Suprapubic skin (tissue), 4 donors: ENCODE measurements around the gene EYS.

Source experiments
- EP300 ChIP-seq: sonication (generic); formaldehyde crosslinking; IDR thresholded peaks from one replicate; pipeline ENCODE4 v1.6.1; 2017; ENCODE audit warnings: antibody characterized with exemption
- POLR2A ChIP-seq, 2 donors: fragments of 450-650 bp; IDR thresholded peaks; one replicate each; pipeline ENCODE4 v1.6.1; 2017; ENCODE audit warnings: antibody characterized with exemption in 2 of 2, mild to moderate bottlenecking in 2 of 2, moderate library complexity in 2 of 2
- POLR2AphosphoS5 ChIP-seq, 3 donors: sonication (generic); formaldehyde crosslinking; IDR thresholded peaks; one replicate each; pipeline ENCODE4 v1.6.1; 2017; ENCODE audit warnings: antibody characterized with exemption in 3 of 3
- TF ChIP-seq, protein P1 (sequence below), 2 donors: fragments of 200-600 bp in 1 of 2; fragments of 450-650 bp in 1 of 2; sonication (generic) in 1 of 2; IDR thresholded peaks; one replicate each; pipeline ENCODE4 v1.5.1; 2016 to 2019; ENCODE audit warnings: antibody characterized with exemption in 2 of 2, mild to moderate bottlenecking in 1 of 2, moderate library complexity in 1 of 2

DNA sequence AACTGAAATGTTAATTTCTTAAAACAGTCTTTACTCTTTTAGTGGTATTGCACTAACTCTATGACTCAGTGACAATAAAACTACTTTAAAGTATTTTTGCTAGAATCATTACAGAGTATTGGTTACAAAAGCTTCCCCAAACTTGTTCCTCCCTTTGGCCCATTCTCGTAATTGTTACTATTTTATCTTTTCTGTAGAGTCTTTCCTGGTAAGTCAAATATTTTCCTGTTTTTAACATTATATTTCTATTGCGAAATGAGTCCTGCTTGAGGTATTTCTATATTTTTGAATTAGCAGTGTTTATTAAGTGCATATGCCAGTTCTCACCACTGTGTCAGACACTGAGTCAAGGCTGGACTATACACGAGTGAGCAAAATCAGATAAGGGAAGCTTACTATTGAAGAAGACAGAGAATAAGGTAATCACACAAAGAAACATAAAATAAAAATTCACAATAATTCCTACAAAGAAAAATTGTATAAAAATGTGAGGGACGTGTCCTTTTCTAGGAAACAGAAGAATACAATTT lies 970.5 kb downstream of the EYS start:
- TF ChIP-seq, protein P1, sequence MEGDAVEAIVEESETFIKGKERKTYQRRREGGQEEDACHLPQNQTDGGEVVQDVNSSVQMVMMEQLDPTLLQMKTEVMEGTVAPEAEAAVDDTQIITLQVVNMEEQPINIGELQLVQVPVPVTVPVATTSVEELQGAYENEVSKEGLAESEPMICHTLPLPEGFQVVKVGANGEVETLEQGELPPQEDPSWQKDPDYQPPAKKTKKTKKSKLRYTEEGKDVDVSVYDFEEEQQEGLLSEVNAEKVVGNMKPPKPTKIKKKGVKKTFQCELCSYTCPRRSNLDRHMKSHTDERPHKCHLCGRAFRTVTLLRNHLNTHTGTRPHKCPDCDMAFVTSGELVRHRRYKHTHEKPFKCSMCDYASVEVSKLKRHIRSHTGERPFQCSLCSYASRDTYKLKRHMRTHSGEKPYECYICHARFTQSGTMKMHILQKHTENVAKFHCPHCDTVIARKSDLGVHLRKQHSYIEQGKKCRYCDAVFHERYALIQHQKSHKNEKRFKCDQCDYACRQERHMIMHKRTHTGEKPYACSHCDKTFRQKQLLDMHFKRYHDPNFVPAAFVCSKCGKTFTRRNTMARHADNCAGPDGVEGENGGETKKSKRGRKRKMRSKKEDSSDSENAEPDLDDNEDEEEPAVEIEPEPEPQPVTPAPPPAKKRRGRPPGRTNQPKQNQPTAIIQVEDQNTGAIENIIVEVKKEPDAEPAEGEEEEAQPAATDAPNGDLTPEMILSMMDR (IDR thresholded peaks at IDR 0.05) = no peak
- no peak for TF ChIP-seq POLR2AphosphoS5 (IDR thresholded peaks at IDR 0.05)
- no peak for TF ChIP-seq POLR2A (IDR thresholded peaks at IDR 0.05)
- no peak for TF ChIP-seq EP300
